Measurements from ENCODE around the gene PREPL.

PREPL gene

DNA sequence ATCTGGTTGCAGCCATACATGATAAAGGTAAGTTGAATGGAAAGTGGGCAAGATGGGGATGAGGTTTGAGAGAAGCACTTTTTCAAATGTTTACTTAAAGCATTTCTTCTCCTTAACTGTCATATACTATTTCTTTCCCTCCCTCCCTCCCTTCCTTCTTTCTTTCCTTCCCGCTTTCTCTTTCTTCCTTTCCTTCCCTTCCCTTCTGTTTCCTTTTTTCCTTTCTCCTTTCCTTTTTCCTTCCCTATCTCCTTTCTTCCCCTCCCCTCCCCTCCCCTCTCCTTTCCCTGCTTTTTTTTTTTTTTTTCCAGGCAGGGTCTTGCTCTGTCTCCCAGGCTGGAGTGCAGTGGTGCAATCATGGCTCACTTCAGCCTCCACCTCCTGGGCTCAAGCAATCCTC, 80.4 kb downstream of the PREPL start:
- no peak overlapping the region for H3K4me3 ChIP-seq (replicated peaks; ENCODE audit: low read depth, low read length)
- DNase-seq (ENCODE audit: extremely low read depth, low read depth) = no peak
- TF ChIP-seq, protein P1, sequence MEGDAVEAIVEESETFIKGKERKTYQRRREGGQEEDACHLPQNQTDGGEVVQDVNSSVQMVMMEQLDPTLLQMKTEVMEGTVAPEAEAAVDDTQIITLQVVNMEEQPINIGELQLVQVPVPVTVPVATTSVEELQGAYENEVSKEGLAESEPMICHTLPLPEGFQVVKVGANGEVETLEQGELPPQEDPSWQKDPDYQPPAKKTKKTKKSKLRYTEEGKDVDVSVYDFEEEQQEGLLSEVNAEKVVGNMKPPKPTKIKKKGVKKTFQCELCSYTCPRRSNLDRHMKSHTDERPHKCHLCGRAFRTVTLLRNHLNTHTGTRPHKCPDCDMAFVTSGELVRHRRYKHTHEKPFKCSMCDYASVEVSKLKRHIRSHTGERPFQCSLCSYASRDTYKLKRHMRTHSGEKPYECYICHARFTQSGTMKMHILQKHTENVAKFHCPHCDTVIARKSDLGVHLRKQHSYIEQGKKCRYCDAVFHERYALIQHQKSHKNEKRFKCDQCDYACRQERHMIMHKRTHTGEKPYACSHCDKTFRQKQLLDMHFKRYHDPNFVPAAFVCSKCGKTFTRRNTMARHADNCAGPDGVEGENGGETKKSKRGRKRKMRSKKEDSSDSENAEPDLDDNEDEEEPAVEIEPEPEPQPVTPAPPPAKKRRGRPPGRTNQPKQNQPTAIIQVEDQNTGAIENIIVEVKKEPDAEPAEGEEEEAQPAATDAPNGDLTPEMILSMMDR (IDR thresholded peaks at IDR 0.05; ENCODE audit: low read depth, low read length, missing control alignments) = no peak

DNA sequence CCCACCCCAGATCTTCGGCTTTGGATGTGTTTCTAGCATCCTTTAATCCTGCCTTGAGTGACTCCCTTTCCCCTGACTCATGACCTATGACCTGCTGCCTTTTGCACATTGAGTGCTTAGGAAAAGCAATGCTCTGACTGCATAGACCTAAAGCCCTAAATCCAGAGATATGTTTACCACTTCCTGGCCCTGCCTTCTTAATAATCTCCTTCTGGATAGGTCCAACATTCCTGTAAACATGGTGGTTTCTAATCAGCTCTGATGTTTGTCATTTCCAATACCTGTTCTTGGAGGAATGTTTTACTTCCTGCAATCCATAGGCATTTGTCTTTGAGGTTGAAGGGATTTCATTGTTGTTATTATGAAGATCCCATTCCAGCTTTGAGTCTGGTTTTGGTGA, 83.8 kb downstream of the PREPL start:
- no peak for DNase-seq (ENCODE audit: extremely low read depth, low read depth)
- TF ChIP-seq, protein P1 (IDR thresholded peaks at IDR 0.05; ENCODE audit: low read depth, low read length, missing control alignments) = no peak
- H3K4me3 ChIP-seq (replicated peaks; ENCODE audit: low read depth, low read length) = no peak overlapping the region

DNA sequence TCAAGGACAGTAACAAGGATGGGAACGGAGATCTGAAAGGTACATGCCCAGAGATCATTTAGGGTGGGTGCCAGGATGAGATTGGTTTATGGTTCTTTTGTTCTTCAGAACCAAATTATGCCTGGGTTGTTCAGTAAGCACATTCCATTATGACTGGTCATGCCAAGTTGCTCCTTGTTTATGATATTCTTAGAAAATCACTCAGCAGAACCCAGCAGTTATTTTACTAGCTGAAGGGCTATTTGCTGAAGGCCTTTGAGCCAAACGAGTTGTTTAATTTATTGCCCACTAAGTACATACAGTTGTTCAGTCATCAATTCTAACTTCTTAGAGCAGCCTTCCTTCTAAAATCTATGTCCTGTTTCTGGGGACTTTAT, 85.4 kb downstream of the PREPL start:
- DNase-seq (ENCODE audit: extremely low read depth, low read depth) = no peak
- TF ChIP-seq, protein P1 (IDR thresholded peaks at IDR 0.05; ENCODE audit: low read depth, low read length, missing control alignments) = no peak
- H3K4me3 ChIP-seq (replicated peaks; ENCODE audit: low read depth, low read length) = no peak overlapping the region

DNA sequence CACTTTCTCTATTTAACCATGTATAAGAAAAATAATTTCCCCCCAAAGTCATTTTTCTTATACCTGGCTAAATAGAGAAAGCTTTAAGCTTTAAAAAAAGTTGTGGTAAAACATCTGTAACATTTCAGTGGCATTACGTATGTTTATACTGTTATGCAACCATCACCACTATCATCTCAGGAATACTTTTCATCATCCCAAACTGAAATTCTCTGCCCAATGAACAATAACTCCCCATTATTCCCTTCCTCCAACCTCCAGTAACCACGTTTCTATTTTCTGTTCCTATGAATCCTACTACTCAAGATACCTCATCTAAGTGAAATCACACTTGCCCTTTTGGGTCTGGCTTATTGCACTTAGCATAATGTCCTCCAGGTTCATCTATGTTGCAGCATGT, 87.7 kb downstream of the PREPL start:
- no peak for DNase-seq (ENCODE audit: extremely low read depth, low read depth)
- TF ChIP-seq, protein P1 (IDR thresholded peaks at IDR 0.05; ENCODE audit: low read depth, low read length, missing control alignments) = no peak
- no peak overlapping the region for H3K4me3 ChIP-seq (replicated peaks; ENCODE audit: low read depth, low read length)

DNA sequence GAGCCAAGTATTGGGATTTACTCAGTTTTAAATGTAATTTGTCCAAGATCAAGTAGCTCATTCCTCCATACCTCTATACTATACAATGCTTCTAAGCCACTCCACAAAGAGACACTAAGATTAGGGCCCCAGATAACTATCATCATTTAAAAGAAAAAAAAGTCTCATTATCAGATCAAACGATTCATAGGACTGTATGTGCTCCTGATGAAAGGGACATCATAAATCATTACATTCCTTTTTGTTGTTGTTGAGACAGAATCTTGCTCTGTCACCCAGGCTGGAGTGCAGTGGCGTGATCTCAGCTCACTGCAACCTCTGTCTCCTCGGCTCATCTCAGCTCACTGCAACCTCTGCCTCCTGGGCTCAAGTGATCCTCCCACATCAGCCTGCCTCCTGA, 88.2 kb downstream of the PREPL start:
- no peak overlapping the region for H3K4me3 ChIP-seq (replicated peaks; ENCODE audit: low read depth, low read length)
- TF ChIP-seq, protein P1 (IDR thresholded peaks at IDR 0.05; ENCODE audit: low read depth, low read length, missing control alignments) = no peak
- no peak for DNase-seq (ENCODE audit: extremely low read depth, low read depth)

DNA sequence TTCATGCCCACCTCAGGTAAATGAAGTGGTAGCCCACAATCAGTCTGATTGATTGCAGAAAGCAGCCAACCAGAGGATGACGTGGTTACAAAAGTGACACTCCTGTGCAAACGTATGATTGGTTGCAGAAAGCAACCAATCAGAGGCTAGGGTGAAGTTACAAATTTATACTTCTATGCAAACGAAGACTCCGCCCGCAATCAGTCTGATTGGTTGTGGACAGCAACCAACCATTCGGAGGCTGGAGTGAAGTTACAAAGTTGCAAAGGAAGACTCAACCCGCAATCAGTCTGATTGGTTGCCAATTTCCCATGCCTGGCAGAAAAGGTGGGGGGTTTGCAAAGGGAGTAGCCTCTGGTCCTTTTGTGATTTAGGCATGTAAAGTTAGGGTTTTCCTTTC, 90.0 kb downstream of the PREPL start:
- DNase-seq (ENCODE audit: extremely low read depth, low read depth) = no peak
- TF ChIP-seq, protein P1 (IDR thresholded peaks at IDR 0.05; ENCODE audit: low read depth, low read length, missing control alignments) = no peak
- H3K4me3 ChIP-seq (replicated peaks; ENCODE audit: low read depth, low read length) = no peak overlapping the region

DNA sequence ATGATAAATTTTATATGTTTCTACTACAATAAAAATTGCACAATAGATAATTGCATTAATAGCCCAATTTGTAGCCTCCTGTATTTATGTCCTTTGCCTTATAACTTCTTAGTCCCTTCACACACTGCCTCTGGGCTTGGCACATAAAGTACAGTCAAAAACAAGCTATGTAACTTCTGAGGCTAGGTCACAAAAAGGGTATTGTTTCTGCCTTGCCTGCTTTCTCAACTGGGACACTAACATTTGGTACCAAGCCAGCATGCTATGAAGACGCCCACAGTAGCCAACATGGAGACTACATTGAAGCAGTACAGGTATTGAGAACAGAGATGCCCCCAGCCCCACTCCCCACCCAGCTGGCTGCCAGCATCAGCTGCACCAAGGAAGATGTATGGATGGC, 91.5 kb downstream of the PREPL start:
- H3K4me3 ChIP-seq (replicated peaks; ENCODE audit: low read depth, low read length) = no peak overlapping the region
- TF ChIP-seq, protein P1 (IDR thresholded peaks at IDR 0.05; ENCODE audit: low read depth, low read length, missing control alignments) = no peak
- DNase-seq (ENCODE audit: extremely low read depth, low read depth) = no peak

Data from HFF-Myc (cell line).